A549 (cell line): ENCODE measurements around the gene RPTOR.

Source experiments
- MYC ChIP-seq: IDR thresholded peaks from 2 replicates; pipeline ENCODE4 v1.6.1; 2012; ENCODE audit warnings: mild to moderate bottlenecking, inconsistent platforms, low read length, improper control_type of control experiment, borderline replicate concordance
- NR3C1 ChIP-seq: fragments of >200 bp; sonication (Bioruptor Twin); formaldehyde crosslinking; IDR thresholded peaks from 3 replicates; pipeline ENCODE4 v1.6.1; 2017

DNA sequence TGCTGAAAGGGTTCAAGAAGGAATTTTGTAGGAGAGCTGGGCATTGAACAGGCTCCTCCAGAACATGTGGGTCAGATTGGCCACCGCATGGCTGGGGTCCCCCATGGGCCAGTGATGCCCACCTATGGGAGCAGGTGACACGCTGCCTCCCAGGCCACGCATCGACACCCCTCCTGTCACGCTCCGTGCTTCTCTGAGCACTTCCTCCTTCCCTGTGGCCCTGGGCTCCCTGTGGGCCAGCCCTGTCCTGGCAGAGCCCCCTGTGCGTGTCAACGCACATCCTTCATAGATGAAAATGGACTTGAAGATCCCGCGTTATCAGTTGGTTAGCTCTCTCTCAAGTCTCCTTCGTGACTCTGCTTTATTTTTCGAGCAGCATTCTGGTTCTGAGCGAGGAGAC lies 160.3 kb downstream of the RPTOR start:
- TF ChIP-seq NR3C1, result no peak
- TF ChIP-seq MYC, result no peak
